GM10266 (cell line): ENCODE measurements around the gene KNCN.
A peak's percentile ranks its signal among the peaks of the same experiment; 100 is the strongest.

Experiments used
- DNase-seq: peaks from one replicate; pipeline ENCODE4 v3.0.0; 2012; ENCODE audit errors: extremely low spot score
- CTCF ChIP-seq: IDR thresholded peaks from 2 replicates; pipeline ENCODE4 v1.5.1; 2012; ENCODE audit warnings: mild to moderate bottlenecking, low read depth; ENCODE audit not compliant: control insufficient read depth, insufficient read depth; ENCODE audit errors: missing control alignments

KNCN gene

GRCh38 chr1:46535063-46535462, 16.4 kb downstream of the KNCN start:
- peak; percentile 54 for TF ChIP-seq CTCF
- DNase-seq, result peak; percentile 69

GRCh38 chr1:46533179-46533864, 18.1 kb downstream of the KNCN start:
- no peak for TF ChIP-seq CTCF
- peak; percentile 57 for DNase-seq

- DNase-seq, result peak; percentile 88
- peak; percentile 67 for TF ChIP-seq CTCF
Measured at GRCh38 chr1:46532498-46533178, 18.8 kb downstream of the KNCN start.

GRCh38 chr1:46532095-46532494, 19.4 kb downstream of the KNCN start:
- TF ChIP-seq CTCF, result no peak
- no peak for DNase-seq

GRCh38 chr1:46530791-46531409, 20.5 kb downstream of the KNCN start:
- no peak for DNase-seq
- no peak for TF ChIP-seq CTCF

- TF ChIP-seq CTCF, result no peak
- DNase-seq, result no peak
Measured at GRCh38 chr1:46530311-46530710, 21.1 kb downstream of the KNCN start.
